BJ (cell line): ENCODE data around the gene PTF1A. TPM values are rescaled to one million over a fixed set of nuclear protein-coding genes. Genes with fewer than 3 reads are reported as not detected.

Experiments used
- CTCF ChIA-PET: fragments of 350-600 bp; formaldehyde crosslinking; extraction: SDS; loops from one replicate; lab custom pipeline; 2021; ENCODE audit warnings: antibody characterized with exemption, inconsistent platforms; lab: Yijun Ruan, JAX
- POLR2A ChIA-PET: fragments of 300-600 bp; sonication (Branson Sonifier 250); formaldehyde crosslinking; extraction: SDS; loops from one replicate; lab custom pipeline; 2021; ENCODE audit warnings: antibody characterized with exemption; lab: Charles Lee
- DNase-seq: peaks from one replicate; pipeline ENCODE4 v3.0.0-alpha.2; 2011; ENCODE audit warnings: low read depth
- H3K27me3 ChIP-seq: 2 replicates; pipeline ENCODE4 v1.6.0; 2011; ENCODE audit warnings: low read length; ENCODE audit not compliant: control insufficient read depth, insufficient read depth
- H3K36me3 ChIP-seq: 2 replicates; pipeline ENCODE4 v1.5.1; 2011; ENCODE audit warnings: low read length; ENCODE audit not compliant: control insufficient read depth, insufficient read depth
- H3K4me3 ChIP-seq: 2 replicates; pipeline ENCODE4 v1.5.1; 2011; ENCODE audit warnings: low read depth, mild to moderate bottlenecking, control low read depth, low read length
- CTCF ChIP-seq: IDR thresholded peaks from 2 replicates; pipeline ENCODE4 v1.5.1; 2011; ENCODE audit warnings: low read depth, mild to moderate bottlenecking, control low read depth, inconsistent platforms, low read length, moderate library complexity; ENCODE audit not compliant: insufficient read depth
- polyA plus RNA-seq: library from polyadenylated mRNA; depleted of rRNA; stranded (reverse); fragments of >200 nt; gene quantifications from 2 replicates; pipeline ENCODE4 v1.2.3, GENCODE V29; 2011

The PTF1A gene
- polyA plus RNA-seq, 1 experiment: not detected

DNA sequence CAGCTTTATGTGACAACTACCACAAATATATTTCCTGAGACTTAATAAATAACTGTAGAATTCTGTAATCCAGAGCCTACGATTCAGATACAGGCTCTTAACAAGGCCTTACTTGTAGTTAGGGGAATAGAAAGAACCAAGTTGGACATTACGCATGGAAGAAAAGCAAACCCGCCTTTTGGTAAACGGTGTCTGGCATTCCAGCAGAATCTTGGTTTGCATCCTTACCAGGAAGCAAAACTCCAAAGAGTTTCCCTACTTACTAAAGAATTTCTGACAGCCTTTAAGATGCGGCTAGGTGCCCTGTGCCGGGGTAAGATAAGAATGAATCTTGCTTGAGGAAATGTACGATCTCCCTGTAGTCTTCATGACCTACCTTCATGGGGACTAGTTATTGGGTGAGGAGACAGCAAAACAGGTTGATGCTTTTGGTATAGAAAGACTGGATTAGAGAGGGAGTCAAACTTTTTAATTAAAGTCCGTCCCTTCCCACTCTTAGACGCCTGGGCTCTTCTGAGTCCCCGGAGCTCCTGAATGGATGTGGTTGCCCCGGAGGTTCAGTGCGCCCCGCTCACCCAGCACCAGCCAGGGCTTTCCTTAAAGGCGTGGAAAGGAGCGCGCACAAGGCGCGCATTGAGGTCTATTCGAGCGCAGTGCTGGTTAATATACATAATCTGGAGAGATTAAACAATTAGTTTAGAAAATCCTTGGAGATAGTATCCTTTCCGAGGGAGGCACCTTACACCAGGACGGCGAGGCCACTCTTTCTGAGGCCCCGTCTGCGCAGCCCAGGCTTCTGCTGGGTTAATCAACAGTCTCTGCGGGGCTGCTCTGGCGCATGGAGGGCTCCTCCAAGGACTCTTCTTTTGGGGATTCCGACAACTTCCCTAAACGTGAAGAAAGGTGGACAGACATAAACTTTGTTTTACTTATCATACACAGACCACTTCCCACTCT lies 11.5 kb downstream of the PTF1A start:
- CTCF ChIA-PET: no interaction called here
- TF ChIP-seq CTCF: no peak
- H3K36me3 ChIP-seq: no peaks in the 10 kb centered on the region; the same call in 1 of the 2 replicates
- no peak overlapping the region for H3K4me3 ChIP-seq
- H3K27me3 ChIP-seq: peaks cover 15% of the 10 kb centered on the region
- POLR2A ChIA-PET: no interaction called here
- no peak for DNase-seq

- ChIA-PET POLR2A (no interaction called here), CTCF (no interaction called here)
- no peak overlapping the region for H3K4me3 ChIP-seq
- TF ChIP-seq CTCF: no peak
- no peak for DNase-seq
- peaks cover 15% of the 10 kb centered on the region for H3K27me3 ChIP-seq
- no peaks in the 10 kb centered on the region; the same call in 1 of the 2 replicates for H3K36me3 ChIP-seq
Measured at GRCh38 chr10:23204773-23205172, 12.7 kb downstream of the PTF1A start.

DNA sequence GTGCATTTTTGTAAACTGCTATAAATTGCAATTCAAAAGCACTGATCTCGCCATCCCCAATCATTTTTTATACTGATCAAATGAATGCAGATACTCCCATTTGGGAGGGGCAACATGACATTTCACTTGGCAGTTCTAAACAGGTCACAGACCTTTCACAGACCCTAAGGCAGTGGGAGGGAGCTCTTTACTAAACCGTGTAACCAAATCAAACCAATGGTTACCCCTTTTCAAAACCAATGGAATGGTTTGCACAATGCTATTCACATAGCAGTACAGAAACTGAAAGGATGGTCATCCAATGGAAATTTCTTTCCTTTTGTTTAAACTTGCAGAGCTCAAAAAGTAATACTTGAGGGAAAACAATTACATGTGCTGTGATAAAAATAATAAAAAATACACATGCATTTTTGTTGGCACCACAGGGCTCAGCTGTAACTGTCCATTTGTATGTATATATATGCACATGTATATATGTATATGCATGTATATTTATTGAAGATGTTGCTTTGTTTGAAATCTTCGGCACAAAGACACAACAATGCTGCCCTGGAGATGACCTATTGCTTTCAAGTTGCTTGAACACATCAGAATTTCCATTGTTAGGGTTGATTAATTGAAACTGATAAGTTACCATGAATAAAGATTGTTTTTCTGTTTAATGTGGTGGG lies 14.0 kb downstream of the PTF1A start:
- ChIA-PET CTCF (interaction anchor here (0.8 kb wide), 1 partner anchor 18 kb away, joined by 3 read pairs; no protein-coding TSS in a partner anchor), POLR2A (no interaction called here)
- no peak for TF ChIP-seq CTCF
- H3K4me3 ChIP-seq: no peak overlapping the region
- no peak for DNase-seq
- H3K27me3 ChIP-seq: peaks cover 8% of the 10 kb centered on the region; the same call in 1 of the 2 replicates
- no peaks in the 10 kb centered on the region; the same call in 1 of the 2 replicates for H3K36me3 ChIP-seq

GRCh38 chr10:23217471-23217870 lies 25.4 kb downstream of the PTF1A start:
- H3K4me3 ChIP-seq: no peak overlapping the region
- ChIA-PET POLR2A (no interaction called here), CTCF (interaction anchor here (0.6 kb wide), 1 partner anchor 26 kb away, joined by 3 read pairs; no protein-coding TSS in a partner anchor)
- DNase-seq: no peak
- no peaks in the 10 kb centered on the region for H3K36me3 ChIP-seq
- no peaks in the 10 kb centered on the region for H3K27me3 ChIP-seq
- no peak for TF ChIP-seq CTCF

GRCh38 chr10:23230582-23230981 lies 38.5 kb downstream of the PTF1A start:
- CTCF ChIA-PET: no interaction called here
- no peak overlapping the region for H3K4me3 ChIP-seq
- POLR2A ChIA-PET: no interaction called here

More at GRCh38 chr10:23230582-23230981, 38.5 kb downstream of the PTF1A start:
- H3K27me3 ChIP-seq: no peaks in the 10 kb centered on the region
- H3K36me3 ChIP-seq: no peaks in the 10 kb centered on the region
- no peak for TF ChIP-seq CTCF
- no peak for DNase-seq
